Smooth muscle cell (in vitro differentiated cells): ENCODE results near the gene SLC1A7. TPM values are rescaled to one million over a fixed set of nuclear protein-coding genes. Genes with fewer than 3 reads are reported as not detected.

Experiments
- DNase-seq: peaks from one replicate; lab custom pipeline; 2025; ENCODE audit not compliant: unreplicated experiment; lab: John Stamatoyannopoulos, UW
- H2AFZ ChIP-seq: fragments of 200-600 bp; sonication (generic); 2 replicates; pipeline ENCODE4 v1.6.0; 2016; ENCODE audit warnings: antibody characterized with exemption, low read depth, mild to moderate bottlenecking
- H3F3A ChIP-seq: fragments of 200-600 bp; sonication (generic); 2 replicates; pipeline ENCODE4 v1.6.0; 2017; ENCODE audit warnings: antibody characterized with exemption, low read depth
- H3K27ac ChIP-seq: fragments of 200-600 bp; sonication (generic); 2 replicates; pipeline ENCODE4 v1.5.1; 2016; ENCODE audit warnings: low read depth, mild to moderate bottlenecking
- H3K27me3 ChIP-seq: fragments of 200-600 bp; sonication (generic); 2 replicates; pipeline ENCODE4 v1.6.1; 2016; ENCODE audit warnings: low read depth, mild to moderate bottlenecking
- H3K36me3 ChIP-seq: fragments of 200-600 bp; sonication (generic); 2 replicates; pipeline ENCODE4 v1.5.1; 2016; ENCODE audit warnings: low read depth
- H3K4me1 ChIP-seq: fragments of 200-600 bp; sonication (generic); 2 replicates; pipeline ENCODE4 v1.5.1; 2016; ENCODE audit warnings: low read depth
- H3K4me2 ChIP-seq: fragments of 200-600 bp; sonication (generic); 2 replicates; pipeline ENCODE4 v1.6.0; 2016; ENCODE audit warnings: mild to moderate bottlenecking
- H3K4me3 ChIP-seq: fragments of 200-600 bp; sonication (generic); 2 replicates; pipeline ENCODE4 v1.5.1; 2016; ENCODE audit warnings: mild to moderate bottlenecking
- H3K79me2 ChIP-seq: fragments of 200-600 bp; sonication (generic); 2 replicates; pipeline ENCODE4 v1.6.0; 2016; ENCODE audit warnings: low read depth, mild to moderate bottlenecking
- H3K9ac ChIP-seq: fragments of 200-600 bp; sonication (generic); 2 replicates; pipeline ENCODE4 v1.6.0; 2016; ENCODE audit warnings: low read depth
- H3K9me3 ChIP-seq: fragments of 200-600 bp; sonication (generic); replicated peaks from 2 replicates; pipeline ENCODE4 v1.5.1; 2016; ENCODE audit warnings: low read depth
- H4K20me1 ChIP-seq: fragments of 200-600 bp; sonication (generic); 2 replicates; pipeline ENCODE4 v1.6.0; 2016; ENCODE audit warnings: low read depth
- CTCF ChIP-seq: fragments of 200-600 bp; sonication (generic); IDR thresholded peaks from 2 replicates; pipeline ENCODE4 v1.5.1; 2017; ENCODE audit warnings: borderline replicate concordance, mild to moderate bottlenecking, antibody characterized with exemption; ENCODE audit not compliant: insufficient read depth, poor library complexity, severe bottlenecking
- WGBS: methylation state at CpG from one replicate; pipeline ENCODE4 v1.1.7; 2016; ENCODE audit warnings: low lambda C conversion rate; 5-methylcytosine and 5-hydroxymethylcytosine counted together
- polyA plus RNA-seq: library from polyadenylated mRNA; unstranded; fragments of >200 nt; fragmentation: Nextera tagmentation; extraction: Ambion mirVana; gene quantifications from 2 replicates; pipeline ENCODE4 v1.2.1, GENCODE V29; 2016
- small RNA-seq: library from RNA; depleted of rRNA; stranded (forward); fragments of <200 nt; gene quantifications from one replicate; pipeline ENCODE3, GENCODE V24; 2014
- total RNA-seq: library from RNA; depleted of rRNA; stranded (reverse); fragments of >200 nt; gene quantifications from 2 replicates; pipeline ENCODE4 v1.2.3, GENCODE V29; 2014

The SLC1A7 gene
- total and polyA plus RNA-seq, 2 experiments from 2014 or later, result 0.05 TPM; not detected in 1

- H3K9me3 ChIP-seq, result no peaks in the 10 kb centered on the region
- H3K36me3 ChIP-seq, result no peaks in the 10 kb centered on the region
- H4K20me1 ChIP-seq, result peaks cover 22% of the 10 kb centered on the region
- H3F3A ChIP-seq, result no peaks in the 10 kb centered on the region
- TF ChIP-seq CTCF, result no peak
- H3K27ac ChIP-seq, result no peak overlapping the region
- H3K4me1 ChIP-seq, result no peaks in the 10 kb centered on the region
- H3K27me3 ChIP-seq, result no peaks in the 10 kb centered on the region
- H3K9ac ChIP-seq, result no peak overlapping the region
- no peak overlapping the region for H3K4me3 ChIP-seq
- H3K79me2 ChIP-seq, result no peaks in the 10 kb centered on the region
- H3K4me2 ChIP-seq, result no peak overlapping the region
- no peak for DNase-seq
- H2AFZ ChIP-seq, result no peak overlapping the region
Observed at GRCh38 chr1:53043271-53043670, 99.2 kb downstream of the SLC1A7 start.

- WGBS, result 97% methylated on average over 3 of the region's 3 CpGs
- Histone ChIP-seq H3K27ac (no peak overlapping the region), H3F3A (no peaks in the 10 kb centered on the region), H3K9me3 (no peaks in the 10 kb centered on the region), H3K4me1 (no peaks in the 10 kb centered on the region), H3K4me2 (no peak overlapping the region), H3K36me3 (no peaks in the 10 kb centered on the region), H3K79me2 (no peaks in the 10 kb centered on the region), H4K20me1 (peaks cover 2% of the 10 kb centered on the region), H3K27me3 (no peaks in the 10 kb centered on the region), H3K4me3 (no peak overlapping the region), H2AFZ (no peak overlapping the region), H3K9ac (no peak overlapping the region)
- DNase-seq, result no peak
- TF ChIP-seq CTCF, result no peak
Observed at GRCh38 chr1:53038566-53038965, 103.9 kb downstream of the SLC1A7 start.

Small RNA genes within 50 kb of the gene (small RNA-seq; reads per million reads assigned to genes)
- not detected for gene HIGD1AP11

Other genes with a start within 250 kb of the SLC1A7 start
- 5.4 and 6.1 TPM in 2 replicates for gene ECHDC2, start 220.9 kb downstream of the SLC1A7 start, total RNA-seq
- 1.8 and 19.3 TPM in 2 replicates for gene ECHDC2, start 220.9 kb downstream of the SLC1A7 start, polyA plus RNA-seq
- gene SCP2, start 215.4 kb downstream of the SLC1A7 start, total RNA-seq, result 115 and 120 TPM in 2 replicates
- 85.9 and 94.8 TPM in 2 replicates for gene SCP2, start 215.4 kb downstream of the SLC1A7 start, polyA plus RNA-seq
- 0.27 TPM in 1 of 2 replicates, not detected in the other for gene PODN, start 80.4 kb downstream of the SLC1A7 start, total RNA-seq
- gene PODN, start 80.4 kb downstream of the SLC1A7 start, polyA plus RNA-seq, result 0.45 and 1.1 TPM in 2 replicates
- 13.1 and 15.7 TPM in 2 replicates for gene CPT2, start 54.2 kb upstream of the SLC1A7 start, total RNA-seq
- 13.3 and 18.1 TPM in 2 replicates for gene CPT2, start 54.2 kb upstream of the SLC1A7 start, polyA plus RNA-seq
- 39.3 and 49.4 TPM in 2 replicates for gene CZIB, start 78.0 kb upstream of the SLC1A7 start, total RNA-seq
- 45.8 and 47.9 TPM in 2 replicates for gene CZIB, start 78.0 kb upstream of the SLC1A7 start, polyA plus RNA-seq
- 30.5 and 37.3 TPM in 2 replicates for gene MAGOH, start 95.9 kb upstream of the SLC1A7 start, total RNA-seq
- 28.5 and 38.4 TPM in 2 replicates for gene MAGOH, start 95.9 kb upstream of the SLC1A7 start, polyA plus RNA-seq
- gene LRP8, start 185.4 kb upstream of the SLC1A7 start, total RNA-seq, result 3.6 and 5.6 TPM in 2 replicates
- 4.2 and 8.1 TPM in 2 replicates for gene LRP8, start 185.4 kb upstream of the SLC1A7 start, polyA plus RNA-seq